C4-2B (cell line): Measurements from ENCODE around the gene COCH.

Experiments used
- H3K27ac ChIP-seq: fragments of 450-650 bp; 2 replicates; pipeline ENCODE4 v1.5.1; 2017
- CTCF ChIP-seq: fragments of 450-650 bp; conservative IDR thresholded peaks from 2 replicates; pipeline ENCODE4 v1.5.1; 2017; ENCODE audit warnings: mild to moderate bottlenecking
- ZFX ChIP-seq: fragments of 450-650 bp; IDR thresholded peaks from 2 replicates; pipeline ENCODE4 v1.6.1; 2017

The COCH gene

GRCh38 chr14:30935445-30935844 lies 61.1 kb downstream of the COCH start:
- no peak overlapping the region for H3K27ac ChIP-seq
- TF ChIP-seq CTCF (no peak), ZFX (no peak)

GRCh38 chr14:30938617-30939016 lies 64.3 kb downstream of the COCH start:
- no peak for TF ChIP-seq CTCF
- no peak for TF ChIP-seq ZFX
- H3K27ac ChIP-seq = no peak overlapping the region
